NCI-H748 treated with DMSO at 0.1 percent for 48 hours (cell line): ENCODE measurements around the gene TMEM151B.

ENCODE experiments used
- DNase-seq: peaks from one replicate; lab custom pipeline; 2025; lab: John Stamatoyannopoulos, UW

The TMEM151B gene

GRCh38 chr6:44232676-44233566 is 37.3 kb upstream of the TMEM151B start:
- no peak for DNase-seq

GRCh38 chr6:44233567-44234100 is 36.6 kb upstream of the TMEM151B start:
- no peak for DNase-seq

DNA sequence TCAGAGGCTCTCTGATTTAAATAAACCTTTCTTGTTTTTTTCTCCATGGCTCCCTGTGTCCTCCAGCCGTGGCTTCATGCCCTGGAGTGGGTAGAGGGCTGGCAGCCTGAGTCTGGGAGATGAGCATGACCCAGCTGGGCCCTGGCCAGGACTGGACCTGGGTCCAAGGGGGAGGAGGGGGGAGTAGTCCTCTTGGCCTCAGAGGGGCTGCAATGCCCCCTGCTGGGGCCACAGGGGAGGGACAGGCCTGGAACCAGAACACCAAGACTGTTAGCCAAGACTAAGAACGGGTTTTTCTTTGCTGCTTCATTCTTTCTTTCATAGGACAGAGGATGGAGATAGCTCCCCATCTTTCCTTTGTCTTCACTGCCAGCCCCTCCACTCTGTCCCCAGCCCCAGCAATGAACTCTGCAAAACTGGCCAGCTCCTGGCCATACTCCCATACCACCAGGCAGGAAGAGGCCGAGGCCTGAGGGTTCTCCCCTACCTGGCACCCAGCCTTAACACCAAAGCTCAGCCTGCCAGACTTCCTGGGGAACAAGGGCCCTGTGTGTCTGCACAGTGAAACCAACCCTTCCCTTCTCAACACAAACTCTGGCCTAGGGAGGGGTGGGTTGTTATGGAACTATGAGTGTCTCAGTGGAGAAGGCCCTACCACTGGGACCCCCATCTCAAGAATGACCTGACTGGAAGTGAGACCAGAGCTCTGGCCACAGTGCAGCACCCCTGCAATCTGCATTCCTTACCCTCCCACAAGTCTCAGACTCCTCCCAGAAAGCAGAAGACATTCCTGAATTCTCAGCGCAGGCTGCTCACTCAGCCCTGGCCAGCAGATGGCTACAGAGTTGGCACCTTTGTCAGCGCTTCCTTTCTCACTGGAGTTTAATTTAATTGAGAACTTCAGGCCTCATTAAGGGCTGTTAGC is 35.9 kb upstream of the TMEM151B start:
- DNase-seq = no peak

DNA sequence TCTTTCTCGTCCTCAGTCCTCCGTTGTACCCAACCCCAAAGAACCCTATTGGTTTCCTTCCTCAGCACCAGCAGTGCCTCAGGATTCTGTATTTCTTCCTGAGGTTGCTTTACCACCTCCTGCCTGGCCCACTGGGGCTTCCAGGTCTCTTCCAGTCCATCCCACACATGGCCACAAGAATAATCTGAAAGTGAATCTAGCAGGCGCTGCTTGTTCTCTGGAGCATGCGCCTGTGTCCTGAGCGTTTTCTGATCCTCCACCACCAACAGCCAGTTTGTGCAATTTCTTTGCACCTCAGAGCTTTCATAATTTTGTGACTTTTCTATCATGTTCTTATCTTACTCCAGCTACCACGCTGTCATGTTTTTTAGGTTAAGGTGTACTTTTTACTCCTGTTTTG is 35.0 kb upstream of the TMEM151B start:
- DNase-seq = no peak

DNA sequence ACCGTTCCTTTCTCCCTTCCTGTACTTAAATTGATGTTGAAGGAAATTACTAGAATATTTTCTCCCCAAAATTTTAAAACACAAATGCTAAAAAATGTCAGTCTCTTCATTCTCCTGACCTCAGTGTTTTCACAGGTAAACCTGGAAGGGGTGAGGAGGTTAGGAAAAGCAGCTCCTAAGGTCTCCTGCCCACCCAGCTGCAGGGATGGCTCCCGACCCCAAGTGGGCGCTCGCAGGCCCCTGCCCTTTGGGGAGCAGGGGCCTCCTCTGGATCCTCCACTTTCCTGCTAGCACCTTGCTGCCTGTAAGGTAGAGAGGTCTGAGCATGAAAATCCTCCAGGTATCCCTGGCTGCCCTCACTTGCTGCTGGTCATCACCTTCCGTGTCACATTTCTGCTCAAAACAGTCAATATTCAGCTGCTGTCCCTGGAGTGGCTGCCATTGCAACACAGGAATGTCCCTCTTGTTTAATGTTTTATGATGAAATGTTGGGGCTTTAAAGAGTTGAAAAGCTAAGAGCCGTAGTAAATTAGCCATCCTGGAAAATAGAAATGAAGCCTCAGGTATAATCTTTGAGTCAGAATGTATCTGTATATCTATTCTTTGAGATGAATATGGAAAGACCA is 34.2 kb upstream of the TMEM151B start:
- no peak for DNase-seq

DNA sequence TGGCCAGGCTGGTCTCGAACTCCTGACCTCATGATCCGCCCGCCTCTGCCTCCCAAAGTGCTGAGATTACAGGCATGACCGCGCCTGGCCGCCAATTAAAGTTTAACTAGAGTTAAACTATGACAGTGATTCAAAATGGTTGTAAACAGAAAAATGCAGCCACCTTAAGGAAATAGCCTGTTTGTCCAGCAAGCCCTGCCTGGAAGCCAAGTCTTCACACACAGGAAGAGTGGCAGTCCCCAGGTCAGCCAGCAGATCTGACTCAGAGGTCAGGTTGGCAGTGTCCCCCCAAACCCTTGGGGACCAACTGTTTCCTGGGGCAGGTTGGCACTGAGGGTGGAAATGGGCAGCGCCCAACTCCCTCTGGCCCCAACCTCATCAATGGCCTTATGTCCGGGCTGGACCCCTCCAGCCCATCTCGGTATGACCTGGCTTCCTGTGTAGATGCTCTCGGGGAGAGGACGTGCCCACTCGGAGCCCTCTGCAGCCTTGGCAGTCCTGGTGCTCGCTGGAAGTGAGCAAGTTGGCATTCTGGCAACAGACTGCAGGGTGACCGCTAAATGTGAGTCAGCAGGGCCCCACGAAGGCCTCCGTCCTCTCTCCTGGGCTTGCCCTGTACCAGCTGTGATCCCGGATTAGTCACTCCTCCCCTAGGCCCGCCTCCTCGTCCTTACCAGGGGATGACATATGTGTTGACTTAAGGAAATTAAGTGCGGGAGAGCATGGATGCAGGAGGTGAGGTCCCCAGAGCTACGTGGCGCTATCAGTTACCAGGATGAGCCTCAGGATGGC is 33.0 kb upstream of the TMEM151B start:
- DNase-seq = peak; percentile 91

DNA sequence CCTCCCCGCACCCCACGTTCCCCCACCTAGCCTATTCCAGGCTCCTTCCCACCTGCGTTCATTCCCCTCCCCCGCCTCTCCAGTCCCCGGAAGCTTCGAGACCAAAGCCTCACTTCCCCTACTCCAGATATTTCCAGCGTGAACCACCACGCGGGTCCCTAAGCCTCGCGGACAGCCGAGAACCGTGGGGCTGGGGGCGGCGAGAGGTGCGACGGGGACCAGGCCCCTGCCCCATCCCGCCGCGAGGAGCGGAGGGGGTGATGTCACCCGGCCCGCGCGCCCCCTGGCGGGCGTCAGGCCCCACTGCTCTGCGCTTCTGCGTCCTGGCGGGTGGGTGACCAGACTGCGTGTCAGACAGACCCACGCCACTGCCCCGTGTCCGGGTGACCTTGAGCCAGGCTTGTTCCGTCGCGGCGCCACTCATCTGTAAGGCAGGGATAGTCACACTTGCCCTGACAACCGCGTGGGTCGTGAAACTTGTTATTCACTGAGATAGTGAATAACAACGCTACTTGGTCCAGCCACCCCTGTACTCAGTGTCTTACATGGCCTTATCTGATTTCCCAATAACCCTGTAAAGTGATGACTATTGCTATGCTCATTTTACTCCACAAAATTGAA is 32.3 kb upstream of the TMEM151B start:
- peak; percentile 54 for DNase-seq

DNA sequence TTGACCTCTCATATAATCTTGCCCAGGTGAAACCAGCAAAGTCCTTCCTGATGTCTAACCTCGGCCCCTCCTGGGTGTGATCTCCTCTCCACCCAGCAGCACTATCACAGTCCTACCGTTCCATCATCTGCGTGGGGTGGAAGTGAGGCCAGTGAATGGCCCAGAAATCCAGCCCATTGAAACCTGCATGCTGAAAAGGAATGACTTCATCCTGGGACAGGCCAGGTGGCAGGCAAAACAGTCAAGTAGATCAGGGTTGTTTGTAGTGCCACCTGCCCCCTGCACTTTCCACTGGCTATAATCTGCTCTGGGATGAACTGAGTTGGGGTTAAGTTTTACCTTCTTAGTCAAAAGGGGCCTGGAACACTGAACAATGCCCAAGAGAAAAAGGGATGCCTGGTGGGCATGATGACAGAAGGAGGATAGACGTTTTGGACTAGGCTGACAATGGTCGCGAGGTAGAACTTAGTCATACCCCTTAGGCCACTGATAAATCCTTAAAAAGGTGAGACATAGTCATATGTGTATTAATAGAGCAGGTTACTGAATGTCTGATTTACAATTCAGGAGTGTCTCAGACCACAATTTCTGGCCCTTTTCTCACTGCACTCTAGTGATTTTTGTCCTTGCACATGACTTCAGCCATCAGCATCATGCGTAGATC is 31.4 kb upstream of the TMEM151B start:
- DNase-seq = no peak

- no peak for DNase-seq
These were observed 26.9 kb upstream of the TMEM151B start for GRCh38 chr6:44243345-44243744.

GRCh38 chr6:44245391-44245911 is 24.8 kb upstream of the TMEM151B start:
- DNase-seq = no peak

- DNase-seq = peak; percentile 79
These were observed 24.2 kb upstream of the TMEM151B start for GRCh38 chr6:44245912-44246662.

GRCh38 chr6:44246663-44247337 is 23.4 kb upstream of the TMEM151B start, which contains the start of gene HSP90AB1:
Gene HSP90AB1 (plus strand): TSS chr6:44247101. CDS start chr6:44248630, 1,529 bp downstream.
- peak; percentile 97 for DNase-seq

GRCh38 chr6:44247338-44248302 is 22.6 kb upstream of the TMEM151B start:
- DNase-seq = peak; percentile 46

- no peak for DNase-seq
These were observed 21.7 kb upstream of the TMEM151B start for GRCh38 chr6:44248579-44248978.

- DNase-seq = no peak
These were observed 21.0 kb upstream of the TMEM151B start for GRCh38 chr6:44249082-44249748.

DNA sequence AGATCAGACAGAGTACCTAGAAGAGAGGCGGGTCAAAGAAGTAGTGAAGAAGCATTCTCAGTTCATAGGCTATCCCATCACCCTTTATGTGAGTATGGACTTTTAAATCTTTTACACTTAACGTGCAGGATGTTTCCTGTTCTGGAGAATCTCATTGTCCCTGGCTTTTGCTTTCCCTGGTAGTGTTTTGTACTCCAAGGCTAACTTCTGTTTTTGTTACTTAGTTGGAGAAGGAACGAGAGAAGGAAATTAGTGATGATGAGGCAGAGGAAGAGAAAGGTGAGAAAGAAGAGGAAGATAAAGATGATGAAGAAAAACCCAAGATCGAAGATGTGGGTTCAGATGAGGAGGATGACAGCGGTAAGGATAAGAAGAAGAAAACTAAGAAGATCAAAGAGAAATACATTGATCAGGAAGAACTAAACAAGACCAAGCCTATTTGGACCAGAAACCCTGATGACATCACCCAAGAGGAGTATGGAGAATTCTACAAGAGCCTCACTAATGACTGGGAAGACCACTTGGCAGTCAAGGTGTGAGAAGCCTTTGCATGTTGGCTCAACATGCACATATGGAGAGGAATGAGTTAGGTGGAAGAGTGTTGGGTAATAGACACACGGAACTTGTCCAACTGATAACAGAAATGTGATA is 20.1 kb upstream of the TMEM151B start:
- no peak for DNase-seq
